Stimulated activated CD8-positive, alpha-beta memory T cell treated with anti-CD3 and anti-CD28 coated beads, Interleukin-4, amount 100 ng/mL, for 4 hours (primary cell): ENCODE data around the gene MOGAT1.

Experiments
- DNase-seq, 2 donors: peaks; one replicate each; pipeline ENCODE4 v3.0.0-alpha.2; 2020; ENCODE audit warnings: low read depth in 2 of 2, low spot score in 1 of 2

Gene MOGAT1

DNA sequence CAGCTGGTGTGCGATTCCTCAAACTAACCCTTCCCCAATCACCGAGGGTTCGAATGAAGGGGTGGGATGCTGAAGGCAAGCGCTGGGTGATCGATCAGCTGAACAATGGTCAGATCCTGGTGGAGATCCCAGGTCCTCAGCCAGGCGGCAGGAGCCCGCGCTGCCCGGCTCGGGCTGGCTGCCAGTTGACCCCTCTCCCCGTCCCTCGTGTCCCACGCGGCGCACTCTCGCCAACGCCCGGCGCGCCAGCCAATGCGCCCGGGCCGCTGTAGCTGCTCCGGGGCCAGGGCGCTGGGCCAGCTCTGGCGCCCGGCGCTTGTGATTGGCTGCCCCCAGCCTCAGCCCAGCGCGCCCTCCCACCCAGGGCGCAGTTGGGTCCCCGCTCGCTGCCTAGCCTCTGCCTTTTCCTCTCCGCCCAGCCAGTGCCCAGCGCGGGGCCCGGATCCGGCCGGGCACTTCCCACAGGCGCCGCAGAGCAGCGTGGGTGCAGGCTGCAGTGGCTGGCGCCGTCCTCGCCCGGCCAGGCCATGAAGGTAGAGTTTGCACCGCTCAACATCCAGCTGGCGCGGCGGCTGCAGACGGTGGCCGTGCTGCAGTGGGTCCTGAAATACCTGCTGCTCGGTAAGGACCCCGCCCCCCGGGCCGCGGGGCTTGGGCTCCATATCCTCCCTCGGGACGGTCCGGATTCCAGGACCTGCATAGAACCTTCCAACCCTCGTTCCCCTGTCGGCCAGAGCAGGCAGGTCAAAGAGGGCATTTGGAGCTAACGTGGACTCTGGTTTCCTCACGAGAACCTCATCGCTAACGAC is at the start of gene MOGAT1:
MOGAT1 (plus strand) TSS at position 400 of the 809 bp plus-strand sequence; CDS start at position 528, 128 bp downstream.
- no peak for DNase-seq

DNA sequence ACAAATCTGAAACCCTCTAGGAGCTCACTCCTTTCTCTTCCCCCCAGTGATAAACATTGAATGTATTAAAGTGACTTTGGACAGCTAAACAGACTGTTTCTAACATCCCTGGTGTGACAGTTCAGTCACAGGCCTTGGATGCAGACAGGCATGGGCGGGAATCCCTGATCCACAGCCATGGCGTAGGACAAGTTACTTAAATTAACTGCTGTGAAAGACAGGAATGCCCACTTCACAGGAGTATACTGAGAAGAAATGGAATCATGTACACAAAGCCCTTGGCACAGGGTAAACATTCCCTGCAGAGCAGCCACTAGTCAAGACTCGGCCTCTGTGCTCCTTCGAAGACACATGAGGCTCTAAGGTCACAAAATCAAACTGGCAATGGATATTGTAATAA is 49.6 kb upstream of the MOGAT1 start:
- no peak for DNase-seq

DNA sequence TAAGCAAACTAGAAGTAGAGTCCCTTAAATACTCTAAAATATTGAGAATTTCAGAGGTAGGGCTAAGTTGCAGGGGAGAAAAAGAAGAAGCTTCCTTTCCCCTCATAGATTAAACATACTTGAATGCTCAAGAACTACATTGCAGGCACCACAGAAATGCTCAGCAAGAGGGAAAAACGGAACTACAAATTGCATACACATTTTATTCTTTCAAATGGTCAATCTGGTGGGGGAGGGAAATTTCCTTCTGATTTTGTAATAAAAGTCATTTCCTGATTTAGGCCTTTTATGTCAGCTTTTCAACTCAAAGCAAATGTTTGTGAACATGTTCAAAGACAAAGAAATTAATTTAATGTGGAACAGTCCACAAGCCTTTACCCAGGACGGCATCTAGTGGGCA is 48.5 kb upstream of the MOGAT1 start:
- DNase-seq = no peak

DNA sequence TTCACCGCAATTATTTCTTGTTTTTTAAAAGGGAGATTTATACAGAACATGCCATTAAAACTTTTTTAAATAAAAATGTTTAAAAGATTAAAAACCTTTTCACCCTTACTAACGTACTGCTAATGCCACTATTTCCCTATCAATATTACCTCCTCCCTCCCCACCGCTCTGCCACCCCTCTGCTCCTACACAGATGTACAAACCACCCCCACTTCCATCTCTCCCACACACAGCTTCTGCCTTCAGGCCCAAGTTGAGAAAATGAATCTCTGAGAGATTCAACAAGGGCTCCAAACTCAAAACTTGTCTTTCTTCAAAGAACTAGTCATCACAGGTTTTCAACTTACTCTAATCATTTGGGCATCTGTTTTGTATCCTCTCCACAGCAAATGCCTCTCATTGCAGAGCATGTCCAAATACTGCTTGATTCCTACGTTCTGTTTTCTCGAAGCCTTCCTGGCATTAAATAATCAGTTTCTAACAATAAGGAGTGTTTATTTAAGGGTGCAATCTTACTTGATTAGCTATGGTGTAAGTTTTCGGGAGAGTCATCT is 47.6 kb upstream of the MOGAT1 start:
- no peak for DNase-seq

- no peak for DNase-seq
These were observed 43.7 kb upstream of the MOGAT1 start for GRCh38 chr2:222627764-222628163.

DNA sequence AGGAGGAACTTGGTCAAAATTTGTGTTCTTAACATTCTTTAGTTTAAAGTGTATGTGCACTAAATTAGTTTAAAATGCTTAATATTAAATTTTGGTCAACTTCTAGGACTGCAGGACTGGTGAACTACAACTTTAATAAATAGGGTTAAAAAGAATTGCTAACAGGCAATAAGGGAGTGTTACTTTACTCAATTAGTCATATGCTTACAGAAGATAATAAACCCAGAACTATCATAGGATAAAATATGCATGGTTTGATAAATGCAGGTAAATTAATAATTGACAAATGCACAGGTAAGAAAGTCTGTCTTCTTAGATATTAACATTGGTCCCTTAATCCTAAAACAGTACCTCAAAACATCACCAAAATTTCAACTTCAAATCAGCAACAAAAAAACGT is 36.2 kb upstream of the MOGAT1 start:
- DNase-seq = no peak

DNA sequence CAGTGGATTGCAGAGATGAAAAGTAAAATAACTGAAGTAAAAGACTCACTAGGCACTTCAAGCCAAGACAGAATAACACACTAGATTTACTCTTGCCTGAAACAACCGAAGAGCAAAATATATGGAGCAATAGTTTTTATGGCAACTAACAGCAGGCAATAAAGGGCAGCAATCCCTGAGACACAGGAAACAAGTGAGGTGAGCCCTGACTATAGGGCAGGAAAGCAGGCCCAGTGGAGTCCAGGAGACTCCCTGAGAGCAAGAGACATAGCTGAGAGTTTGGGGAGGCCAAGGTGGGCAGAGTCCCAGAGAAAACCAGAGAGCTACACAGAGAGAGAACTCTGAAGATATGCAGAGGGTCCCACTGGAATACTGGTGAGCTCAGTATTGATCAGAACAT is 34.4 kb upstream of the MOGAT1 start:
- DNase-seq = no peak

DNA sequence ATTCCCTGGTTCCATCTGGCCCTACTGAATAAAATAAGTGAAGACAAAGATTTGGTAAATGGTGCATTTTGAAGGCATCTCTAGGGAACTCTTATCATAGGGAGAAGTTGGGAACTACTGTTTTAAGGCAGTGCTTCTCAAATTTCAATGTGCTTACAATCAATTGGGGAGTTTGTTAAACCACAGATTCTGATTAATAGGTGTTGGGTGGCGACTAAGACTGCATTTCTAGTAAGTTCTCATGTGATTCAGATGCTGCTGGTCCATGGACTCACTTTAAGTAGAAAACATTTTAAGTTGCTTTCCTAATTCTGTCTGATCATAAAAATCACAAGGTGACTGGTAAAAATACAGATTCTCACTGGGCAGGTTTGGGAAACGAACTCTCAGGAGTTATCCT is 30.1 kb upstream of the MOGAT1 start:
- no peak for DNase-seq

DNA sequence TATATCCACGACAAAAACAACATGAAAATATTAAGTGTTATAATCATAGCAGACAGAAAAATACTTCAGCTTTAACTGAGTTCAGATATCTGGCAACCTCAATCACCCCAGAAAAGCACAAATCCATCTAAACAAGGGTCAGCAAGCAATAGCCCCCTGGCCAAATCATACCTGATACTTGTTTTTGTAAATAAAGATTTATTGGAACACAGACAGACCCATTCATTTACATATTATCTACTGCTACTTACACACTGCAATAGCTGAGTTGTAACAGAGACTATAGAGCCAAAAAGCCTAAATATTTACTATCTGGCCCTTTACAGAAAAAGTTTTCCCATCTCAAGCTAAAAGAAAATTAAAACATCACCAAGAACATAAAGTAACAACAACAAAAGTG is 28.3 kb upstream of the MOGAT1 start:
- DNase-seq = no peak

DNA sequence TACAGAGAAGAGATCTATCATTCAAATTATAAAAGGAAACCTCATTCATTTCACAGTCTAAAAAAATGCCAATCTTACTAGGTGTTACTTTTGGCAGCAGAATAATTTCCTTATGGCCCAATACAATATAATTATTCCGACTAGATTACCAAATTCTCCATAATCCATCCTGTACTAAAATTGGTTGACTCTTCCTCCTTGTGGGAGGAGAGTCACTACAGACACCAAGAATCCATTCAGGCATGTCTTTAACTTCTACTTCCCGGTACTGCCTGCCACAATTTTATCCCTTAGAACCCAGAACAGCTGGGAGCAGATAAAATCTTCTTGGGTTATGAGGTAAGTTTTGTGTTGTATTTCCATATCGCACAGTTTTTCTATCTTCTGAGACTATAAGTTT is 25.4 kb upstream of the MOGAT1 start:
- DNase-seq = no peak

GRCh38 chr2:222649801-222650200 is 21.7 kb upstream of the MOGAT1 start:
- DNase-seq = no peak

GRCh38 chr2:222651718-222652418 is 19.6 kb upstream of the MOGAT1 start:
- no peak for DNase-seq

GRCh38 chr2:222652491-222653255 is 18.8 kb upstream of the MOGAT1 start:
- no peak for DNase-seq

DNA sequence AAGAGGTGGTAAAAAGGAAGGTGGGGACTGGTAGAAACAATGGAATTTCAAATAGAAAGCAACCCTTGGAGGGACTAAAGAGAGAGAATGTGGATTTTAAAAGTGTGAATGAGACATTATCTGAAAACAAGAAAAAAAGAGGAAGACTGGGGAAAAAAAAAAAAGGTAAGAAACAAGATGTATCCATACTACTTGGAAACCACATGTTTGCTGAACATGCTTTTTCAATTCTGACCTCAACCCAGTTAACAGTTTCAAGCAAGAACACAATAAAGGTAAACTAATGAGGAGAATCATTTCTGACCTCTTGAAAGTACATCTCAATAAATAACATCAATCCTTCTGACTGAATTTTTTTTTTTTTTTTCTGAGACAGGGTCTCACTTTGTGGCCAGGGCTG is 18.2 kb upstream of the MOGAT1 start:
- DNase-seq = no peak

DNA sequence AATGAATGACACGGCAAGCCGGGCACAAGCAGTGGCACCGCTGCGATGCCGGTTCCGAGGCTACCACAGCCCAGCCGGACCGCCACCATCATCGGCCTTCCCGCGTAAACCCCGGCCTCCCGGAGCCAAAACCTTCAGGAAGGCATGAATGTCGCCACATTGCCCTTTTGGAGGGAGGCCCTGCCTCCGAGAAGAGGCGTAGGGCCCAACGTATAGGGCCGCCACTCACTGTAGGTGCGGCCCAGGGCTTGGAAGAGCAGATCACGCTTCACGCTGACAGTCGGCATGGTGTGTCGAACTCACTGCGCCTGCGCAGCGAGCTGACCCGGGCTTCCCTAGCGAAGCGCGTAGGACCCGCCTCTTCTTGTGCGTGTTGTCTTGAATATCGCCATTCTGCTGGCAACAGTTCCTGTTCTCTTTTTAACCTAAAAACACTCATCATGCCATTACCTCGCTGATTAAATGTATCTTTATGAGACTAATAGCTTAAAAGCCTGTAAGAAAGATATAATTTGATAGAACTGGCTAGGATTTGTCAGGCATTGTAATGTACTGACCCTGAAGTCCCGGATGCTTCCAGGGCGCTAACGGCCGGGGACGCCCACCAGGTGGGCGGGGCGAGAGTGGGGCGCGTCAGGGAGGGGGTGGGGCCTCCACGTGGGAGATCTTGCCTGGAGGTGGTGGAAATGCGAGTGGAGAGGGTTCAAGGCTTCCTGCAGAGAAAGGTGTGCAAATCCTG is 15.5 kb upstream of the MOGAT1 start, which contains the start of gene FARSB:
FARSB (minus strand) TSS at position 306 of the 739 bp plus-strand sequence; CDS start at position 287, 19 bp downstream.
- peak; percentile 84 to 86 for DNase-seq

- no peak for DNase-seq
These were observed 14.7 kb upstream of the MOGAT1 start for GRCh38 chr2:222656526-222657446.

DNA sequence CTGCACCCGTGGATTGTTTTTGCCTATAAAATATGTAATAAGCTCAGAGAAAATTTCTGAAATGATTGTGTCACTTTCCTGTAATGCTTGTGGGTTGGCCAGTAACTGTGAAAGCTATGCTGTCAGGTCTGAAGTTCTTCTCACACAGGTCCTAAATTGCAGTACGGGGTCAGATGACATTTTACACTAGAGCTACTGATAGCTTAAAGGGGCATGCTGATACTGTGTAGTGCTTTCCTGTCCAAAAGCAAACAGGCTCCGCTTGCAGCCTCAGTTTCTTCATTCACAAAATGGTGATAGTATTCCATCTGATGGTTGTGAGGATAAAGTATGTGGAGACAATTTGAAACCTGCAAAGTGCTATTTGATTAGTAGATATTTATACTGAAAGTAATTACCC is 8.0 kb upstream of the MOGAT1 start:
- DNase-seq = no peak

DNA sequence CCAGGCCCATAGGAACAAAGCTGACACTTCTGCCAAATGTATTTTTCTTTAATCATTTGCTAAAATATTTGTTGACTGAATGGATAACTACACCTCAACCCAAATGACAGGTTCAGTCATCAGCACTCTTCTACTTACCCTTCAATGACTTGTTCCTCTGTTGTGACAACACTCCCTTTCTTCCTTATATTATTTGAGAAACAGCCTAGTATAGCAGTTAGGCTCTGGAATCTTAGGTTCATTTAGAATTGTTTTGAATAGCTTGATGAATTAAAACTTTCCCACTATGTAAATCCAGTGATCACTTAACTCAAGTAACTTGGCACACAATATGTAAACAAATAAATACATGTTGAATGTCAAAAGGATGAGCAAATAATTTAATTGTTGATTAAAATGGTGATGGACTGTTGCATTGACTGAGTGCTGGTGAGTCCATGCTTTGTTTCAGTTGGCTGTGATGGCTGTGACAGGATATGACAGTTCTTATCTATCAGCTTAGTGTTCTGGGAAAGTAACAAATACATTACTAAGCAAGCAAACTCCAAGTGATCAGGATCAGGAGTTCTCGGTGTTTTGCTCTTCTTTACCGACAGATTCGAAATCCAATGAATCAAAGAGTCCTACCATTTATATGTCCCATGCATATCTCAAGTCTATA is 2.8 kb upstream of the MOGAT1 start:
- no peak for DNase-seq

- DNase-seq = no peak
These were observed 2.1 kb upstream of the MOGAT1 start for GRCh38 chr2:222669353-222669752.
